Measurements from ENCODE around the gene DSG1. TPM values are rescaled to one million over a fixed set of nuclear protein-coding genes. Genes with fewer than 3 reads are reported as not detected.

The DSG1 gene
- total and polyA plus RNA-seq, 2 experiments from 2014 or later = not detected

DNA sequence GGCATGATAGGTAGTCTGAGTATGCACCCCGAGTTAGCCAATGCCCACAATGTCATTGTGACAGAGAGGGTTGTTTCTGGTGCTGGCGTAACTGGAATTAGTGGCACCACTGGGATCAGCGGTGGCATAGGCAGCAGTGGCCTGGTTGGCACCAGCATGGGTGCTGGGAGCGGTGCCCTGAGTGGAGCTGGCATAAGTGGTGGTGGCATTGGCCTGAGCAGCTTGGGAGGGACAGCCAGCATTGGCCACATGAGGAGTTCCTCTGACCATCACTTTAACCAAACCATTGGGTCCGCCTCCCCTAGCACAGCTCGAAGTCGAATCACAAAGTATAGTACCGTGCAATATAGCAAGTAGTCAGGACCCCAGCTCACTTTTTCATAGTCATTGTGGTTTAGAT lies 37.0 kb downstream of the DSG1 start:
- Histone ChIP-seq H3K36me3 (ENCODE audit: low read depth) (no peaks in the 10 kb centered on the region), H3K27ac (no peak overlapping the region), H3K4me1 (ENCODE audit: insufficient read depth) (no peaks in the 10 kb centered on the region), H3K27me3 (replicated peaks; ENCODE audit: insufficient read depth) (no peaks in the 10 kb centered on the region), H3K4me3 (no peak overlapping the region), H3F3A (ENCODE audit: insufficient read depth) (no peaks in the 10 kb centered on the region), H2AFZ (no peak overlapping the region), H3K4me2 (ENCODE audit: unreplicated experiment) (no peak overlapping the region), H3K9me2 (ENCODE audit: insufficient read depth) (no peaks in the 10 kb centered on the region), H3K79me2 (ENCODE audit: insufficient read depth) (no peaks in the 10 kb centered on the region), H4K20me1 (ENCODE audit: insufficient read depth) (no peaks in the 10 kb centered on the region), H3K9me3 (ENCODE audit: low read depth) (no peaks in the 10 kb centered on the region), H3K9ac (no peak overlapping the region)
- no peak for DNase-seq
- in situ Hi-C loops (cut with MboI) = no loop called here
- TF ChIP-seq EZH2 (IDR thresholded peaks at IDR 0.05; ENCODE audit: insufficient read depth, poor library complexity, severe bottlenecking) (no peak), EZH2phosphoT487 (IDR thresholded peaks at IDR 0.05; ENCODE audit: insufficient read depth, low read depth) (no peak)
- 45 to 48% methylated on average over 8 of the region's 8 CpGs for WGBS, 2 experiments (ENCODE audit: low coverage in 1 of 2, low lambda C conversion rate in 2 of 2, missing lambda C conversion rate in 2 of 2)

DNA sequence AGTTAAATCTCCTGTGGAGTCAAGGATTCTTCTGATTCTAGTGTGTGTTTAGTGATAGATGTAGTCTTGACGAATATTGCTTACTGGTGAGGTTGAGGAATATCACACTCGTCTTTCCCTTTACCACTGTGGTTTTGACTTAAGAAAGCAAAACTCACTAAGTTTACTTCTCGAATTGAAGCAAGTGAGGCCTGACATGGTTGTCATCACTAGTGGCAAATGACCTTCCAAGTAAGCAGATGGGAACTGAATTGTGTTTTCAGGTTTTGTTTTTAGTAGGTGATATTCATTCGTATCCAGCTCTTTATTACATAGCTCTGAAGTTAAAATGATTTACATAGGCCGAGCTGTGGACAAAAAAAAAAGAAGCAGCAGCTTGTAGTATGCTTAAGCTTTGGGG lies 38.1 kb downstream of the DSG1 start:
- no peaks in the 10 kb centered on the region for H3K79me2 ChIP-seq (ENCODE audit: insufficient read depth)
- H3K27ac ChIP-seq = no peak overlapping the region
- no peaks in the 10 kb centered on the region for H3K9me2 ChIP-seq (ENCODE audit: insufficient read depth)
- H2AFZ ChIP-seq = no peak overlapping the region
- no peak overlapping the region for H3K4me3 ChIP-seq
- no peaks in the 10 kb centered on the region for H3F3A ChIP-seq (ENCODE audit: insufficient read depth)
- no peak overlapping the region for H3K9ac ChIP-seq
- no peaks in the 10 kb centered on the region for H3K9me3 ChIP-seq (ENCODE audit: low read depth)
- no peak overlapping the region for H3K4me2 ChIP-seq (ENCODE audit: unreplicated experiment)
- TF ChIP-seq EZH2 (IDR thresholded peaks at IDR 0.05; ENCODE audit: insufficient read depth, poor library complexity, severe bottlenecking) (no peak), EZH2phosphoT487 (IDR thresholded peaks at IDR 0.05; ENCODE audit: insufficient read depth, low read depth) (no peak)
- no peaks in the 10 kb centered on the region for H3K27me3 ChIP-seq (replicated peaks; ENCODE audit: insufficient read depth)
- no peak for DNase-seq
- H3K4me1 ChIP-seq (ENCODE audit: insufficient read depth) = no peaks in the 10 kb centered on the region
- no peaks in the 10 kb centered on the region for H3K36me3 ChIP-seq (ENCODE audit: low read depth)
- H4K20me1 ChIP-seq (ENCODE audit: insufficient read depth) = no peaks in the 10 kb centered on the region
- in situ Hi-C loops (cut with MboI) = no loop called here
- WGBS, 2 experiments (ENCODE audit: low coverage in 1 of 2, low lambda C conversion rate in 2 of 2, missing lambda C conversion rate in 2 of 2) = 1 to 2% methylated on average over 5 of the region's 5 CpGs

DNA sequence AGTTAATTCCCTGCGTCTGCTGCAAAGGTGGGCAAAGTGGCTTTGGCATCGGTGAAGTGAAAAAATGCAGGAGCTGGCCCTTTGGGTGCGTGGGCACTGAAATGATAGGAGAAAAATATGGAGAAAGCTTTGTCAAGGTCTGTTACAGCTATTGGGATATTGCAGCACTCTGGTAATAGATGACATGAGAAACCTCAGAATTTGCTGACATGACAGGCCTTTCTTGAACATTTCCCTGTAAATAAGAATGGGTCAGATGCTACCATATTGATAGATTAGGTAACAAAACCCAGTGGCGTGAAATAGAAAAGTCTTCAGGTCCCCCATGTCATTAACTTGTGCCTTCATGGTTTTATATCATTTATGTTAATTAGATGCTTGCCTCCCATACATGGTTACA lies 46.2 kb downstream of the DSG1 start:
- H3K4me2 ChIP-seq (ENCODE audit: unreplicated experiment) = no peak overlapping the region
- no peak for DNase-seq
- no peaks in the 10 kb centered on the region for H3K27me3 ChIP-seq (replicated peaks; ENCODE audit: insufficient read depth)
- TF ChIP-seq EZH2 (IDR thresholded peaks at IDR 0.05; ENCODE audit: insufficient read depth, poor library complexity, severe bottlenecking) (no peak), EZH2phosphoT487 (IDR thresholded peaks at IDR 0.05; ENCODE audit: insufficient read depth, low read depth) (no peak)
- H3K4me1 ChIP-seq (ENCODE audit: insufficient read depth) = no peaks in the 10 kb centered on the region
- no peaks in the 10 kb centered on the region for H3K9me3 ChIP-seq (ENCODE audit: low read depth)
- no peaks in the 10 kb centered on the region for H3F3A ChIP-seq (ENCODE audit: insufficient read depth)
- H3K9ac ChIP-seq = no peak overlapping the region
- in situ Hi-C loops (cut with MboI) = no loop called here
- H3K9me2 ChIP-seq (ENCODE audit: insufficient read depth) = no peaks in the 10 kb centered on the region
- no peaks in the 10 kb centered on the region for H3K36me3 ChIP-seq (ENCODE audit: low read depth)
- H3K79me2 ChIP-seq (ENCODE audit: insufficient read depth) = no peaks in the 10 kb centered on the region
- H2AFZ ChIP-seq = no peak overlapping the region
- no peak overlapping the region for H3K4me3 ChIP-seq
- 24 to 30% methylated on average over 4 of the region's 4 CpGs for WGBS, 2 experiments (ENCODE audit: low coverage in 1 of 2, low lambda C conversion rate in 2 of 2, missing lambda C conversion rate in 2 of 2)
- H3K27ac ChIP-seq = no peak overlapping the region
- H4K20me1 ChIP-seq (ENCODE audit: insufficient read depth) = no peaks in the 10 kb centered on the region

DNA sequence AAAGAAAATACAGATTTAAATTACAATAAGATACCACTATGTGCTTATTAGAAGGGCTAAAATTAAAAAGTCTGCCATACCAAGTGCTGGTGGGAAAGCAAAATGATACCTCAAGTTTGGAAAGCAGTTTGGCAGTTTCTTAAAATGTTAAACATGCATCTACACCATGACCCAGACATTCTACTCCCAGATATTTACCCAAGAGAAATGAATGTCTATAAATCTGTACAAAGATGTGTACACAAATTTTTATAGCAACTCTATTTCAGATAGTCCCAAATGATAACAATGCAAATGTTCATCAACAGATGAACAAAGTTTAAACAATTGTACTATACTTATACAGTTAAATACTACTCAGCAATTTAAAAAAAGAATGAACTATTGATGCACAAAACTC lies 51.5 kb downstream of the DSG1 start:
- H3K36me3 ChIP-seq (ENCODE audit: low read depth) = no peaks in the 10 kb centered on the region
- no peaks in the 10 kb centered on the region for H3K27me3 ChIP-seq (replicated peaks; ENCODE audit: insufficient read depth)
- H3K4me1 ChIP-seq (ENCODE audit: insufficient read depth) = no peaks in the 10 kb centered on the region
- no peak for DNase-seq
- no peaks in the 10 kb centered on the region for H3F3A ChIP-seq (ENCODE audit: insufficient read depth)
- no peak overlapping the region for H2AFZ ChIP-seq
- H3K27ac ChIP-seq = no peak overlapping the region
- no peaks in the 10 kb centered on the region for H3K79me2 ChIP-seq (ENCODE audit: insufficient read depth)
- no peak overlapping the region for H3K4me2 ChIP-seq (ENCODE audit: unreplicated experiment)
- H3K9me3 ChIP-seq (ENCODE audit: low read depth) = no peaks in the 10 kb centered on the region
- no peaks in the 10 kb centered on the region for H4K20me1 ChIP-seq (ENCODE audit: insufficient read depth)
- H3K9me2 ChIP-seq (ENCODE audit: insufficient read depth) = no peaks in the 10 kb centered on the region
- H3K9ac ChIP-seq = no peak overlapping the region
- TF ChIP-seq EZH2 (IDR thresholded peaks at IDR 0.05; ENCODE audit: insufficient read depth, poor library complexity, severe bottlenecking) (no peak), EZH2phosphoT487 (IDR thresholded peaks at IDR 0.05; ENCODE audit: insufficient read depth, low read depth) (no peak)
- H3K4me3 ChIP-seq = no peak overlapping the region
- in situ Hi-C loops (cut with MboI) = no loop called here

DNA sequence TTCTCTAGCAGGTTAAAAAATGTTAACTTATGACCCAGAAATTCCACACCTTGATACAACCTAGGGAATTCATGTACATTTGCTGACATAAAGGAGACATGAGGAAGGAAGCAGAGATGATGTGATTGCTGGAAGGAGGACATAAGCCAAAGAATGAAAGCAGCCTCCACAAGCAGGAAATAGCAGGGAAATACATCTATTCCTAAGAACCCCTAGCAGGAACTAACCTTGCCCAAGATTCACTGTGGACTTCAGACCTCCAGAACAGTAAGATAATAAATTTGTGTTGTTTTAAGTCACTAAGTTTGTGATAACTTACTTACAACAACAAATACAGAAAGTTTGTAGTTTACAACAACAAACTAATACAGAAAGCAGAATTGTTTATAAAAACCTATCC lies 54.0 kb downstream of the DSG1 start:
- Histone ChIP-seq H3K36me3 (ENCODE audit: low read depth) (no peaks in the 10 kb centered on the region), H3K4me3 (no peak overlapping the region), H3K9ac (no peak overlapping the region), H2AFZ (no peak overlapping the region), H4K20me1 (ENCODE audit: insufficient read depth) (no peaks in the 10 kb centered on the region), H3K4me2 (ENCODE audit: unreplicated experiment) (no peak overlapping the region), H3K27ac (no peak overlapping the region), H3K9me2 (ENCODE audit: insufficient read depth) (no peaks in the 10 kb centered on the region), H3K9me3 (ENCODE audit: low read depth) (no peaks in the 10 kb centered on the region), H3K27me3 (replicated peaks; ENCODE audit: insufficient read depth) (no peaks in the 10 kb centered on the region), H3K79me2 (ENCODE audit: insufficient read depth) (no peaks in the 10 kb centered on the region), H3F3A (ENCODE audit: insufficient read depth) (no peaks in the 10 kb centered on the region), H3K4me1 (ENCODE audit: insufficient read depth) (no peaks in the 10 kb centered on the region)
- in situ Hi-C loops (cut with MboI) = no loop called here
- no peak for DNase-seq
- TF ChIP-seq EZH2phosphoT487 (IDR thresholded peaks at IDR 0.05; ENCODE audit: insufficient read depth, low read depth) = no peak
- no peak for TF ChIP-seq EZH2 (IDR thresholded peaks at IDR 0.05; ENCODE audit: insufficient read depth, poor library complexity, severe bottlenecking)
